Measurements from ENCODE around the gene CLCN6. TPM values are rescaled to one million over a fixed set of nuclear protein-coding genes. Genes with fewer than 3 reads are reported as not detected.

The CLCN6 gene
- total RNA-seq, 1 donor: 12.6 TPM

GRCh38 chr1:11881749-11882441 is 75.9 kb downstream of the CLCN6 start:
- DNase-seq (ENCODE audit: low read depth): no peak
- TF ChIP-seq CTCF (IDR thresholded peaks at IDR 0.05; ENCODE audit: insufficient read depth, low read length): no peak
- H3K4me3 ChIP-seq (ENCODE audit: low read depth, low read length): no peak overlapping the region

DNA sequence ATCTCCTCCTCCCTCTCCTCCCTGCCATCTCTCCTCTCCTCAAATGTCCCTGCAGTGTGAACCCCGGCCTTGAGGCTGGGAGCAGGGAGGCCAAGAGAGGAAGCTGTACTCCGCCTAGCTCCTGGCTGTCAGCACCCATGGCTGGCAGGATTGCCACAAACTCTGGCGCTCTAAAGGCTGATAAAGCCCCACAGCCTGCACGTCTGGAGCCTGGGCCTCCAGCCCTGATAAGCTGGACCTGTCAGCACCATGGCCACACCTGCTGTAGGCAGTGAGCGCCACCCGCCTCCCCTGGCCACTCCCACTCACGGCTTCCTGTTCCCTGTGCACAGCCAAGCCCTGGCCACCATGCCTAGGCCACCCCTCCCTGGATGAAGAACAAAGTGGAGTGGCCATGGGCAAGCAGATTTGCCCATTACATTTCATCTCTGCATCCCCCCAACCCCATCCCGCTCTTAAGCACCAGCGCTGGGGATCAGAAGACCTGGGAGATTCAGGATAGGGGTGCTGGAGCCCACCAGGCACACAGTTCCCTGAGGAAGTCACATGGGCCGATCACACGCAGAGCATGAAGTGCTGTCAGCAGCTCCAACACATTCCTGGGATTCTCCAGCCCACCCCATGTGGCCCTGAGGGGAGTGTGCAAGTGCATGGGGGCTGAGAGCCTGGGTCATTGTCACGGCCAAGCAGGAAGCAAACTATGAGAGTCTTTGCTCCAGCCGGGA is 77.0 kb downstream of the CLCN6 start:
- no peak for TF ChIP-seq CTCF (IDR thresholded peaks at IDR 0.05; ENCODE audit: insufficient read depth, low read length)
- H3K4me3 ChIP-seq (ENCODE audit: low read depth, low read length): no peak overlapping the region
- DNase-seq (ENCODE audit: low read depth): no peak

GRCh38 chr1:11885916-11886315 is 79.9 kb downstream of the CLCN6 start:
- DNase-seq (ENCODE audit: low read depth): no peak
- H3K4me3 ChIP-seq (ENCODE audit: low read depth, low read length): no peak overlapping the region
- no peak for TF ChIP-seq CTCF (IDR thresholded peaks at IDR 0.05; ENCODE audit: insufficient read depth, low read length)

DNA sequence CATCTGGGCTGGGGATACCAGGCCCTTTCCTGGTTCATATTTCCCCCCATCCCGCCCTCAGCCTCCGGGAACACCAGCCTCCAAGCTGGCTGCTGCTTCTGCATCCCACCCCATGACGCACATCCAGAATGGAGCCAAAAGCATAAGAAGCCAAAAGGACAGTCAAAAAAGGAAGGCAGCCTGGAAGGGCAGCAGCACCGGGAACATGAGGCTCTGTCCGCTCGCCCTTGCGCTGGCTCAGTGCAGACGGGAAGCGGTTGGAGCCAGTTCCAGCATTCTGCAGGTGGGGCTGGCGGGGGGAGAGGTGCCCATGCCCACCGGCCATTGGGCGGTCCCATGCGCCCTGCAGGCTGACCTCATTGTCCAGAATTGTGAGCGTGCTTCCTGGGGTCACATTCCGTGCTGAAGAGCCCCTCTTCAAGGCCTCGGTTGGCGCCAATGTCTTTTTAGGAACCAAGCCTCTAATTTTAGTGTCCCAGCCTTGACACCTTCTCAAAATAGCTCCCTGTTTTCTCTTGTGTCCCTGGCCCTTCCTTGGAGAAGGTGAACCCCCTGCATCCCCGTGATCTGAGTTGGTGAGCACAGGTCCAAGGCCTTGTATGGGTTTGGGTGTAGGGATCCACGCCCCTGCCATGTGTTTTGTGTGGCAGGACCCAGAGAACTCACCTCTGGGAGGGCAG is 81.1 kb downstream of the CLCN6 start:
- no peak for TF ChIP-seq CTCF (IDR thresholded peaks at IDR 0.05; ENCODE audit: insufficient read depth, low read length)
- no peak overlapping the region for H3K4me3 ChIP-seq (ENCODE audit: low read depth, low read length)
- DNase-seq (ENCODE audit: low read depth): peak; percentile 59

- no peak for TF ChIP-seq CTCF (IDR thresholded peaks at IDR 0.05; ENCODE audit: insufficient read depth, low read length)
- no peak overlapping the region for H3K4me3 ChIP-seq (ENCODE audit: low read depth, low read length)
Observed at GRCh38 chr1:11887666-11888007, 81.6 kb downstream of the CLCN6 start.

DNA sequence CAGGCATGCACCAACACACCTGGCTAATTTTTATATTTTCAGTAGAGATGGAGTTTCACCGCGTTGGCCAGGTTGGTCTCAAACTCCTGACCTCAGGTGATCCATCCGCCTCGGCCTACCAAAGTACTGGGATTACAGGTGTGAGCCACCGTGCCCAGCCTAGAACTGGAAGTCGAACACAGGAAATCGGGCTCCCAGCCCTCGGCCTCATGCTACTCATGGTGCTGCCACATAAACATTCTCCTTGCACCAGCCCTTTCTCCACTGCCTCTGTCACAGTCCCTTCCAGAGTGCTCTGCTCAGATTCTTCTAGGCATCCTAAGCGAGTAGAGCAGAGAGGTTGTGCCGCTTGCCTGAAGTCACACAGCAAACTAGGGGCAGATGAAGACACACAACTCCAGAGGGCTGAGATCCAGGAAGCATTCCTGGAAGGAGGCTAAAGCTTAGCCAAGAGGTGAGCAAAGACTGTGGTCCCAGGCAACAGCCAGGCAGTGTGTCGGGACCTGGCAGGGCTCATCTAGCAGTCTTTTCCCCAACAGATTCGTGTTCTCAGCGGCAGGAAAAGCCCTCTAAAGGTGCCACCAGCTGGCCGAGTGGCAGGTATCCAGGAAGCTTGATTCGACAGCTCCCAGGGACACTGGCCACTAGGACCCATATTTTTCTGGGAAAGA is 82.3 kb downstream of the CLCN6 start:
- no peak for DNase-seq (ENCODE audit: low read depth)
- H3K4me3 ChIP-seq (ENCODE audit: low read depth, low read length): no peak overlapping the region
- TF ChIP-seq CTCF (IDR thresholded peaks at IDR 0.05; ENCODE audit: insufficient read depth, low read length): no peak

More at GRCh38 chr1:11887666-11888007, 81.6 kb downstream of the CLCN6 start:
- DNase-seq (ENCODE audit: low read depth): no peak

Data from fibroblast of the aortic adventitia (primary cell).